ENCODE measurements around the gene PRKRIP1. TPM values are rescaled to one million over a fixed set of nuclear protein-coding genes. Genes with fewer than 3 reads are reported as not detected.
"Not testable (repeated sequence)": the region's sequence is repeated elsewhere in the genome, so short reads cannot be mapped to it uniquely, and the experiment has no call there.

Gene PRKRIP1
- total RNA-seq, 1 experiment from 2014 or later, result 36.8 TPM

- H3K9me3 Mint-ChIP-seq (ENCODE audit: unreplicated experiment); H3K4me3 Mint-ChIP-seq (ENCODE audit: unreplicated experiment); H3K27me3 Mint-ChIP-seq (ENCODE audit: insufficient read depth, unreplicated experiment); DNase-seq (ENCODE audit: unreplicated experiment); BruUV-seq (replicated peaks); POLR2A ChIA-PET; H3K27ac Mint-ChIP-seq (ENCODE audit: low read depth, unreplicated experiment); intact Hi-C loops (cut with micrococcal nuclease); H3K4me1 Mint-ChIP-seq (ENCODE audit: insufficient read depth, unreplicated experiment): not testable (repeated sequence)
- CTCF ChIA-PET, result interaction anchor here (0.6 kb wide), 1 partner anchor 14 kb away, joined by 3 read pairs; no protein-coding TSS in a partner anchor
- peaks cover 32% of the 10 kb centered on the region for H3K36me3 Mint-ChIP-seq (ENCODE audit: insufficient read depth, unreplicated experiment)
Measured at GRCh38 chr7:102372796-102373195, 23.4 kb upstream of the PRKRIP1 start.

DNA sequence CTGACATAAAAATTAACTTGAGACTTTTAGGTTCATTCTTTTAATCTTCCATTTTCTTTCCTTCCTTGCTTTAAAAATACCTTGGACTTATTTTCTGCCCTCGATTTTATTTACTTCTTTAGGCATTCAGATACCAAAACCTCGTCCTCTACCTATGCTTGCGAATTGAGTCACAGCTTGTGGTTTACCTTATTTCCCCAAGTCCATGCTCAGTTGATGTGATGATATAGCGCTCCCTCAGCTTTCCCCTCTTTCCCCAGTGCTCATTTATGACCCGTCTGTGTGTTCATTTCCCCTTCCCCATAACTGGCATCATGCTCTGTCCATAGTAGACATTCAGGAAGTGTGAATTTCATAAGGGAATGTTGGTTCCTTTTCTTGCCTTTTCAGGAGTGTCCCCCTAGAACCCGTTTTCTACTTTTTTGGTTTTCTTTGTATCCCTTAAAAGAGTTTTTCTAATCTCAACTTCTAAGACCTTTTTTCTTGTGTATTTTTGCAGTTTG lies 19.1 kb upstream of the PRKRIP1 start:
- DNase-seq (ENCODE audit: unreplicated experiment), result no peak
- CTCF ChIA-PET, result no interaction called here
- no peaks in the 10 kb centered on the region for H3K27me3 Mint-ChIP-seq (ENCODE audit: insufficient read depth, unreplicated experiment)
- no peak overlapping the region for H3K27ac Mint-ChIP-seq (ENCODE audit: low read depth, unreplicated experiment)
- H3K4me1 Mint-ChIP-seq (ENCODE audit: insufficient read depth, unreplicated experiment), result no peaks in the 10 kb centered on the region
- no peak overlapping the region for H3K4me3 Mint-ChIP-seq (ENCODE audit: unreplicated experiment)
- TF ChIP-seq CTCF (IDR thresholded peaks at IDR 0.05; ENCODE audit: unreplicated experiment), result no peak
- BruUV-seq (replicated peaks), result TSS peak; percentile 2
- H3K36me3 Mint-ChIP-seq (ENCODE audit: insufficient read depth, unreplicated experiment), result peaks cover 68% of the 10 kb centered on the region
- H3K9me3 Mint-ChIP-seq (ENCODE audit: unreplicated experiment), result no peaks in the 10 kb centered on the region
- intact Hi-C loops (cut with micrococcal nuclease), result no loop called here
- POLR2A ChIA-PET, result no interaction called here

DNA sequence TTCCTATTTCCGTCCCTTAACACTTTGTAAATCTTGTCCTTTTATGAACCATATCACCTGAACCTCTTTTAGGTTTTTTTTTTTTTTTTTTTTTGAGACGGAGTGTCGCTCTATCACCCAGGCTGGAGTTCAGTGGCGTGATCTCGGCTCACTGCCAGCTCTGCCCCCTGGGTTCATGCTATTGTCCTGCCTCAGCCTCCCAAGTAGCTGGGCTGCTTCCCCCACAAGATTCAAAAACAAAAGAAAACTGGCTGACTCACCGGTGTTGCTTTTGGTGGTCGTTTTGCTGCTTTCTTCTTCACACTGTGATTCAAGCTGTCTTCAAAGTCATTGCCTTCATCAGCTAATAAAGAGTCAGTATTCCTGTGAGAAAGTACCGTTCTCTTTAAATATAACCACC lies 15.3 kb upstream of the PRKRIP1 start:
- DNase-seq (ENCODE audit: unreplicated experiment); H3K4me3 Mint-ChIP-seq (ENCODE audit: unreplicated experiment); intact Hi-C loops (cut with micrococcal nuclease); H3K4me1 Mint-ChIP-seq (ENCODE audit: insufficient read depth, unreplicated experiment); H3K27me3 Mint-ChIP-seq (ENCODE audit: insufficient read depth, unreplicated experiment); H3K9me3 Mint-ChIP-seq (ENCODE audit: unreplicated experiment); BruUV-seq (replicated peaks); H3K27ac Mint-ChIP-seq (ENCODE audit: low read depth, unreplicated experiment); POLR2A ChIA-PET: not testable (repeated sequence)
- peaks cover 84% of the 10 kb centered on the region for H3K36me3 Mint-ChIP-seq (ENCODE audit: insufficient read depth, unreplicated experiment)
- CTCF ChIA-PET, result interaction anchor here (1.3 kb wide), 1 partner anchor 11 kb away, joined by 5 read pairs; no protein-coding TSS in a partner anchor

DNA sequence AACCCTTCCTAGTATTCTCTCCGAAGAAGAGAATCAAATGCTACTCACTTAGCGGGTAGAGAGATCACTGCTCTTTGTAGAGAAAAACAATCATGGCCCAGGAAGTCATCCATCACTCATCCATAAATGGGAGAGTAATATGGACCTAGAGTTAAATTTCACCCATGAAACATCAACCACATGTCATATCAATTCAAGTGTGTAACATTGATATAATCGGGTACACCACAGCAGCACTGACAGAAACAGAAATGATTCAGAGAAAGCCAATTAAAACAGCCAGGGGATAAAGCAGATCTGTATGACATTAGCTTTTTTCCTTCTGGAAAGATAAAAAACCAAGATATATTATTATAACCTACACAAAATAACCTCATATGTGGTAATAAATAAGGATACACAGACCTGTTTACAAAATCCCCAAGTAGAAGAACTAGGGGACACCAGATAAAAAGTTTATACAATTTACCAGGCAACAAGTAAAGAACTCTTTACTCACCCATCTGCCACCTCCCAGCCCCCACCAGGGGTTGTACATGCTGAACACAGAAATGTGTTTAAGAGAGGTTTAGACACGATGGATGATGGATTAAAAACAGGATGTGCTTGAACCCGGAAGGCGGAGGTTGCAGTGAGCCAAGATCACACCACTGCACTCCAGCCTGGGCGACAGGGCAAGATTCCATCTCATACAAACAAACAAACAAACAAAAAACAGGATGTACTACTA lies 14.3 kb upstream of the PRKRIP1 start:
- H3K27ac Mint-ChIP-seq (ENCODE audit: low read depth, unreplicated experiment); intact Hi-C loops (cut with micrococcal nuclease); BruUV-seq (replicated peaks); H3K9me3 Mint-ChIP-seq (ENCODE audit: unreplicated experiment); POLR2A ChIA-PET; H3K4me3 Mint-ChIP-seq (ENCODE audit: unreplicated experiment); H3K4me1 Mint-ChIP-seq (ENCODE audit: insufficient read depth, unreplicated experiment); DNase-seq (ENCODE audit: unreplicated experiment); H3K27me3 Mint-ChIP-seq (ENCODE audit: insufficient read depth, unreplicated experiment): not testable (repeated sequence)
- CTCF ChIA-PET, result interaction anchor here (1.3 kb wide), 1 partner anchor 10 kb away, joined by 5 read pairs; no protein-coding TSS in a partner anchor
- peaks cover 86% of the 10 kb centered on the region for H3K36me3 Mint-ChIP-seq (ENCODE audit: insufficient read depth, unreplicated experiment)

DNA sequence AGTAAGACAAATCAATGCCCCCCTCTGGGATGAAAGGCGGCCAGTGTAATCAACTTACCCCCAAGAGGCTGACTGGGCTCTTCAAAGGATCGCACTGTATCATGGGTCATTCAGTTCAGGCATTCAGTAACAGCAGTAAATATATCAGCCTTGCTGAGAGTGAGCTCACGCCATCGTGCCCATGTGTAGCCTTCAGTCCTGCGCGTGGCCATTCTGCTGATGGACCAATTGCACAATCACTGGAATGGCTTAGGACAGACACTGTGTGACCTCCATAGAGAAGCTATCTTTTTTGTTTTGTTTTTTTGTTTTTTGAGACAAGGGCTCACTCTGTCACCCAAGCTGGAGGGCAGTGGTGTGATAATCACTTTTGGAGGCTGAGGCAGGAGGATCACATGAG lies 9.1 kb upstream of the PRKRIP1 start:
- BruUV-seq (replicated peaks), result no TSS peak
- Mint-ChIP-seq H3K4me3 (ENCODE audit: unreplicated experiment) (no peak overlapping the region), H3K4me1 (ENCODE audit: insufficient read depth, unreplicated experiment) (no peaks in the 10 kb centered on the region), H3K9me3 (ENCODE audit: unreplicated experiment) (no peaks in the 10 kb centered on the region), H3K27me3 (ENCODE audit: insufficient read depth, unreplicated experiment) (no peaks in the 10 kb centered on the region), H3K27ac (ENCODE audit: low read depth, unreplicated experiment) (no peak overlapping the region), H3K36me3 (ENCODE audit: insufficient read depth, unreplicated experiment) (peaks cover 56% of the 10 kb centered on the region)
- intact Hi-C loops (cut with micrococcal nuclease), result no loop called here
- CTCF ChIA-PET, result interaction anchor here (0.6 to 0.7 kb wide), 5 partner anchors 14 to 1331 kb away, joined by 3 to 4 read pairs (median 3); no protein-coding TSS in a partner anchor
- POLR2A ChIA-PET, result interaction anchor here (0.6 to 1.4 kb wide), 2 partner anchors 24 to 1085 kb away, joined by 3 read pairs; no protein-coding TSS in a partner anchor
- TF ChIP-seq CTCF (IDR thresholded peaks at IDR 0.05; ENCODE audit: unreplicated experiment), result no peak
- DNase-seq (ENCODE audit: unreplicated experiment), result no peak
